Thymus (tissue), 14 donors: Measurements from ENCODE around the gene ZNF512B. TPM values are rescaled to one million over a fixed set of nuclear protein-coding genes. Genes with fewer than 3 reads are reported as not detected.
"Not testable (repeated sequence)": the region's sequence is repeated elsewhere in the genome, so short reads cannot be mapped to it uniquely, and the experiment has no call there.

Source experiments
- DNase-seq, 9 donors: peaks; one replicate each; pipeline ENCODE4 v3.0.0-alpha.2; 2013; ENCODE audit warnings: low spot score in 9 of 9, low read depth in 6 of 9, missing footprints in 1 of 9
- H3K27ac ChIP-seq, 2 donors: one replicate each; pipeline ENCODE4 v1.5.1; 2013; ENCODE audit warnings: control low read depth in 1 of 2, low read depth in 1 of 2, low read length in 1 of 2, mild to moderate bottlenecking in 1 of 2, moderate library complexity in 1 of 2
- H3K27me3 ChIP-seq, 2 donors: one replicate each; pipeline ENCODE4 v1.5.1; 2013; ENCODE audit warnings: low read length in 1 of 2; ENCODE audit not compliant: control insufficient read depth in 2 of 2, insufficient read depth in 1 of 2
- H3K36me3 ChIP-seq, 2 donors: one replicate each; pipeline ENCODE4 v1.5.1; 2013; ENCODE audit warnings: low read length in 1 of 2, mild to moderate bottlenecking in 1 of 2, moderate library complexity in 1 of 2; ENCODE audit not compliant: control insufficient read depth in 2 of 2, insufficient read depth in 2 of 2
- H3K4me1 ChIP-seq, 2 donors: one replicate each; pipeline ENCODE4 v1.5.1; 2013; ENCODE audit warnings: low read length in 2 of 2; ENCODE audit not compliant: control insufficient read depth in 2 of 2, insufficient read depth in 2 of 2
- H3K4me3 ChIP-seq, 2 donors: one replicate each; pipeline ENCODE4 v1.5.1; 2013; ENCODE audit warnings: low read length in 2 of 2, control low read depth in 1 of 2, mild to moderate bottlenecking in 1 of 2
- H3K9me3 ChIP-seq, 2 donors: one replicate each; pipeline ENCODE4 v1.5.1; 2013; ENCODE audit warnings: low read length in 1 of 2, mild to moderate bottlenecking in 1 of 2; ENCODE audit not compliant: control insufficient read depth in 2 of 2, insufficient read depth in 1 of 2
- WGBS: extraction: QIAGEN DNeasy Blood & Tissue Kit; methylation state at CpG from one replicate; pipeline ENCODE4 v1.1.7; 2013; 5-methylcytosine and 5-hydroxymethylcytosine counted together
- long read RNA-seq, 10 donors: transcript quantifications; one replicate each; lab custom pipeline, GENCODE V29; 2026
- polyA plus RNA-seq: library from polyadenylated mRNA; stranded (reverse); fragments of 200-250 nt; gene quantifications from one replicate; pipeline ENCODE4 v1.2.3, GENCODE V29; 2013
- total RNA-seq: library from RNA; stranded (reverse); fragments of 120-200 nt; gene quantifications from one replicate; pipeline ENCODE4 v1.2.4, GENCODE V29; 2013
- donor health status: healthy.

Gene ZNF512B
- total RNA-seq (10.0 TPM), polyA plus RNA-seq (13.4 TPM)
- long read RNA-seq, donor 1 = 0 reads
- long read RNA-seq, donor 2, partial matches to known transcripts = 205 of 413 reads
- long read RNA-seq, donor 2, other reads (novel, unspliced or antisense) = 208 of 413 reads
- long read RNA-seq, donor 3 = 0 reads
- long read RNA-seq, donor 4 = 0 reads
- long read RNA-seq, donor 5, full-length matches to known transcripts = 1 of 1 reads
- long read RNA-seq, donor 5, partial matches to known transcripts = 0 of 1 reads
- long read RNA-seq, donor 5, other reads (novel, unspliced or antisense) = 0 of 1 reads
- long read RNA-seq, donor 6, full-length matches to known transcripts = 1 of 14 reads
- long read RNA-seq, donor 6, partial matches to known transcripts = 13 of 14 reads
- long read RNA-seq, donor 6, other reads (novel, unspliced or antisense) = 0 of 14 reads
- long read RNA-seq, donor 7, partial matches to known transcripts = 5 of 5 reads
- long read RNA-seq, donor 7, other reads (novel, unspliced or antisense) = 0 of 5 reads
- long read RNA-seq, donor 8 = 0 reads
- long read RNA-seq, donor 9 = 0 reads
- long read RNA-seq, donor 10, full-length matches to known transcripts = 1 of 1 reads
- long read RNA-seq, donor 10, partial matches to known transcripts = 0 of 1 reads
- long read RNA-seq, donor 10, other reads (novel, unspliced or antisense) = 0 of 1 reads

- Histone ChIP-seq H3K27ac (peak within 1 kb of the TSS in 1 of 2 donors; percentile 65), H3K9me3 (peaks cover 0 to 4% of the 10 kb centered on the region in 2 donors)
- peak in 3 of 9 donors; percentile 66 to 71 (median 66) for DNase-seq
Measured at GRCh38 chr20:63969838-63970713, at the start of gene ZNF512B. Gene ZNF512B, minus strand, starts transcription at chr20:63969930. Its CDS starts 1,980 bp downstream, at chr20:63967950.

GRCh38 chr20:64015635-64016034 is 45.9 kb upstream of the ZNF512B start:
- H3K9me3 ChIP-seq = peaks cover 7 to 10% of the 10 kb centered on the region in 2 donors
- peaks cover 62 to 78% of the 10 kb centered on the region in 2 donors for H3K36me3 ChIP-seq
- H3K4me1 ChIP-seq = peaks cover 2 to 3% of the 10 kb centered on the region in 2 donors
- H3K4me3 ChIP-seq = no peak overlapping the region
- no peak for DNase-seq
- 99% methylated on average over 2 of the region's 2 CpGs for WGBS
- H3K27me3 ChIP-seq = no peaks in the 10 kb centered on the region
- H3K27ac ChIP-seq = no peak overlapping the region

More at GRCh38 chr20:63969838-63970713, at the start of gene ZNF512B:
- Histone ChIP-seq H3K4me3 (peak within 1 kb of the TSS; percentile 63 to 83), H3K27me3 (peaks cover 2 to 5% of the 10 kb centered on the region in 2 donors), H3K36me3 (peaks cover 17 to 22% of the 10 kb centered on the region in 2 donors), H3K4me1 (peaks cover 14 to 32% of the 10 kb centered on the region in 2 donors)
- 6% methylated on average over 70 of the region's 73 CpGs for WGBS

GRCh38 chr20:64012385-64013154 is 42.8 kb upstream of the ZNF512B start:
- WGBS = 92% methylated on average over 11 of the region's 20 CpGs
- H3K36me3 ChIP-seq = peaks cover 67 to 76% of the 10 kb centered on the region in 2 donors
- H3K4me3 ChIP-seq, H3K4me1 ChIP-seq, DNase-seq, H3K27me3 ChIP-seq: not testable (repeated sequence)
- H3K9me3 ChIP-seq = peaks cover 12 to 18% of the 10 kb centered on the region in 2 donors
- H3K27ac ChIP-seq = peak overlapping the region in 1 of 2 donors; percentile 65

- no peaks in the 10 kb centered on the region for H3K27me3 ChIP-seq
- peaks cover 2 to 3% of the 10 kb centered on the region in 2 donors for H3K4me1 ChIP-seq
- 97% methylated on average over 16 of the region's 16 CpGs for WGBS
- peaks cover 68 to 76% of the 10 kb centered on the region in 2 donors for H3K36me3 ChIP-seq
- peak overlapping the region; percentile 43 to 89 for H3K27ac ChIP-seq
- DNase-seq = no peak
- no peak overlapping the region for H3K4me3 ChIP-seq
- peaks cover 12 to 18% of the 10 kb centered on the region in 2 donors for H3K9me3 ChIP-seq
Measured at GRCh38 chr20:64011366-64011779, 41.6 kb upstream of the ZNF512B start.

- Histone ChIP-seq H3K4me3 (no peak overlapping the region), H3K4me1 (peaks cover 2 to 3% of the 10 kb centered on the region in 2 donors), H3K9me3 (peaks cover 12 to 18% of the 10 kb centered on the region in 2 donors), H3K27ac (peak overlapping the region in 1 of 2 donors; percentile 89), H3K27me3 (no peaks in the 10 kb centered on the region), H3K36me3 (peaks cover 68 to 78% of the 10 kb centered on the region in 2 donors)
- no peak for DNase-seq
- 97% methylated on average over 8 of the region's 8 CpGs for WGBS
Measured at GRCh38 chr20:64010711-64011237, 41.0 kb upstream of the ZNF512B start.

- 74% methylated on average over 13 of the region's 13 CpGs for WGBS
Measured at GRCh38 chr20:64009811-64010387, 40.2 kb upstream of the ZNF512B start.

GRCh38 chr20:64006902-64007301 is 37.2 kb upstream of the ZNF512B start:
- Histone ChIP-seq H3K27ac (no peak overlapping the region), H3K9me3 (peaks cover 12 to 18% of the 10 kb centered on the region in 2 donors), H3K27me3 (no peaks in the 10 kb centered on the region), H3K4me3 (no peak overlapping the region), H3K4me1 (peaks cover 0 to 3% of the 10 kb centered on the region in 2 donors), H3K36me3 (peaks cover 76 to 81% of the 10 kb centered on the region in 2 donors)
- 98% methylated on average over 3 of the region's 3 CpGs for WGBS
- no peak for DNase-seq

More at GRCh38 chr20:64009811-64010387, 40.2 kb upstream of the ZNF512B start:
- no peak for DNase-seq
- Histone ChIP-seq H3K36me3 (peaks cover 68 to 78% of the 10 kb centered on the region in 2 donors), H3K4me3 (no peak overlapping the region), H3K27me3 (no peaks in the 10 kb centered on the region), H3K9me3 (peaks cover 12 to 18% of the 10 kb centered on the region in 2 donors), H3K4me1 (peaks cover 2 to 3% of the 10 kb centered on the region in 2 donors), H3K27ac (peak overlapping the region in 1 of 2 donors; percentile 15)
